GM18867 (cell line): ENCODE results near the gene SLC35A1.
"Not testable (repeated sequence)": the region's sequence is repeated elsewhere in the genome, so short reads cannot be mapped to it uniquely, and the experiment has no call there.

Experiments used
- ATAC-seq: cut with Tn5 transposase; IDR thresholded peaks from one replicate; pipeline ENCODE4 v1.9.1; 2021; ENCODE audit warnings: mild to moderate bottlenecking, moderate library complexity; ENCODE audit not compliant: unreplicated experiment

SLC35A1 gene, protein sequence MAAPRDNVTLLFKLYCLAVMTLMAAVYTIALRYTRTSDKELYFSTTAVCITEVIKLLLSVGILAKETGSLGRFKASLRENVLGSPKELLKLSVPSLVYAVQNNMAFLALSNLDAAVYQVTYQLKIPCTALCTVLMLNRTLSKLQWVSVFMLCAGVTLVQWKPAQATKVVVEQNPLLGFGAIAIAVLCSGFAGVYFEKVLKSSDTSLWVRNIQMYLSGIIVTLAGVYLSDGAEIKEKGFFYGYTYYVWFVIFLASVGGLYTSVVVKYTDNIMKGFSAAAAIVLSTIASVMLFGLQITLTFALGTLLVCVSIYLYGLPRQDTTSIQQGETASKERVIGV

DNA sequence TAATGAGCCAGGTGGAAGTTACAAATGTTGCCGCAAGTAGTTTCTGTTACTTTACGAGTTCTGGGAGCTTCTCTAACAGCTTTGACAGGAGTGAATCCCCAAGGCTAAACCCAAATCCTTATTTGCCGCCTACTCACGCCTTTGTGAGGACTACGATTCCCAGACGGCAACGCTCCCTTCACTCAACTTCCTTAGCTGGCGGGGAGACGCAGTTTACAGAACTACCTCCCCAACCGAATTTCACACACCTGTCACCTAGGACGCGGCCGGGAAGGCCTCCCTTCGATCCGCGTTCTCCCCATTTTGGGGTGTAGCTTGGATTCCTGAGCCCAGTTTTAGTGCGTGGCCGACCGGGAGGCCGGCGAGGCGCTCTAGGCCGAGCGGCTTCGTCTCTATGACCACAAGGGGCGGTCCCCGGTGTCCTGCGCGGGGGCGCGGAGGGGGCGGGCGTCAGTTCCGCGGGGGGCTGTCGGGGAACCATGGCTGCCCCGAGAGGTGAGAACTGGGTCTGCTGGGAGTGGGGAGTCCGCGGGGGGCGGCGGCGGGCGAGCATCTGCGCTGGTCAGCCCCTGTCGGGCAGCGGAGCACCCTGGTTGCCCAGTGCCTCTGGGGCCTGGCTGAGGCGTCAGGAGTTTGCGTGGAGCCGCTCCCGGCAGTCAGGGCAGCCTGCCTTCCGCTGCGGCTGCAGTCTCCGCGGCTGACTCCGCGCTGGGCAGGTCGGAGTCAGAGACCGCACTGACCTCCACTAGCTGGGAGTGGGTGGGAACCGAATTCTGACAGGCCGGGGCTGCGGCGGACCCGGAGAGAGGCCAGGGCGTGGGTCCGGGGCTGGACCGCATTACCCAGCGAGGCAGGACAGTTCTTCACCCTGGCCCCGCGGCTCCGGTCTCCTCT is at the start of gene SLC35A1:
TSS of gene SLC35A1 (plus strand) at position 450 of the 894 bp plus-strand sequence. CDS start at position 480, 30 bp downstream.
- ATAC-seq, result peak; percentile 96

DNA sequence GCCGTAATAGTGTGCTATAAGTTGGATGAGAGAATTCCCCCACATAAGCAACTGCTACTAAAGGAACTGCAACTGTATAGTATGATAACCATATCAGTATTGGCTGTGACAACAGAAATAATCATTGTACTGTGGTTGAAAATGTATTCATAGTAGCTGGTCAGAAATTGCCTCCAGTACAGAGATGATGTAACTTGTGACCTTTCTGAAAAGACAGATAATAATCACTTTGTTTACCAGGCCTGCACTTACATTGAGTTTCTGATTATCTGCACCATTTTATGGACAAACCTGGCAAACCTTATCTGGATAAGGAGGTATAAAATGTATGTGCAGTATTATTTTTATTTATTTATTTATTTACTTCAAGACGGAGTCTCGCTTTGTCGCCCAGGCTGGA is 46.0 kb upstream of the SLC35A1 start:
- no peak for ATAC-seq

DNA sequence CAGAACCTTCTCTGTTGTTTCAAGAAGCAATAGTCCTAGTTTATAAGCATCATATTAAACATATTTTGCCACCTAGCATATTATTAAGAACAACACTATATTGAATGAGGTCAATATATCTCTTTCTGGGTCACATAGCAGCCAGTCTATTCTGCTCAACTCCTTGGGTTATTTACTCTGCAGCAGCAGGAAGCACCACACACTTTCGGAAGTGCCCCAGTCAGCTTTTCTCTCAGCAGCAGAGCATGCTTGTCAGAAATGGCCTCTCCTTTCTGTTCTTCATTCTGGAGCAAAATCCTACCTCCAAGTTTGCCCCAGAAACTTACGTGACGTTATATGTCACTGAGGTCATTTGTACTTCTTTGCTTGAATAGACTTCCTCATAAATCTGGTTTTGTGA is 42.3 kb upstream of the SLC35A1 start:
- no peak for ATAC-seq

DNA sequence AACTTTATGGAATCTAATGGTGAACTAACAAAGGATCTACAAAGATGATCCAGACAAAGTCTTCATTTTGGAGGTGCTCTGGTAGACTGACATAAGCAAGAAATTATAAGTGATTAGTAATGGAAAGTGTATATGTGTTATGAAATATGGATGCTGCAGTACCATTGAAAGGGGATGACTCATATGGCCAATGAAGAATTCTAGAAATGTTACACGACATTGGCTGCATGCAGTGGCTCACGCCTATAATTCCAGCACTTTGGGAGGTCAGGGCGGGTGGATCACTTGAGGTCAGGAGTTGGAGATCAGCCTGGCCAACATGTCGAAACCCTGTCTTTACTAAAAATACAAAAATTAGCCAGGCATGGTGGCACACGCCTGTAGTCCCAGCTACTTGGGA is 41.5 kb upstream of the SLC35A1 start:
- no peak for ATAC-seq

DNA sequence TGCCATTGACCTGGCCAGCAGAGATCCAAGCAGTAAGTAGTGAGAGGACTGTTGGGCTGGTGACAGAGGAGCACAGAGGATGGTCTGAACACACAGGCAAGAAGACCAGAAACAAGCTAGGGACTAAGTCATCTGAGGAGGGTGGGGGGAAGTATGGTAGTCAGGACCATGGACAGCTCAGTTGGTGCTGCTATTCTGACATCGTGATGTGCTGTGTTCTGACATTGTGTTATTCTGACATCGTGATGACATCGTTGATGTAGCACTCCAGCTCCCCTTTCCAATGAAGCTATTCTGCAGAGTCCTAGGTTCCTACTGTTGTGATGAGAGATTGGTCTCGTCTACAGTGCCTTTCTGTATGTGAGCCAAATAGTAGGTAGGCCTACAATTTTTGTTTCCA is 36.3 kb upstream of the SLC35A1 start:
- ATAC-seq, result peak; percentile 73

DNA sequence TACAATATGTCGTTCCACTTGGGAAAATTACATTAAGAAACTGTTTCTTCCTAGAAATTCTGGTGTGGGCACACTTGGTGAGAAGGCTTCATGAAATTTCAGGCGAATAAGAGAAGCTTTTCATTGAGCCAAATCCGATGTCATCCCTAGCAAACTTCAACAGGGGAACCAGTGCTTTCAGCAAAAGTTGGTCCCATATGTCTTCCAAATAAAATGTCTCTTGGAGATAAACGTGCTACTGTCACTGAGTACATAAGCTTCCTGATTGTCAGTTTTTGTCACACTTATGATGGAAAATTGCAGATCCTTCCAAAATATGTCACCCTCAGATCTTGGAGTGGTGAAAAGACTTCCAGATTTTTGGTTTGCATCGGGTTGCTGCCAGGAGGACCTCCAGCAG is 31.1 kb upstream of the SLC35A1 start:
- ATAC-seq, result no peak

DNA sequence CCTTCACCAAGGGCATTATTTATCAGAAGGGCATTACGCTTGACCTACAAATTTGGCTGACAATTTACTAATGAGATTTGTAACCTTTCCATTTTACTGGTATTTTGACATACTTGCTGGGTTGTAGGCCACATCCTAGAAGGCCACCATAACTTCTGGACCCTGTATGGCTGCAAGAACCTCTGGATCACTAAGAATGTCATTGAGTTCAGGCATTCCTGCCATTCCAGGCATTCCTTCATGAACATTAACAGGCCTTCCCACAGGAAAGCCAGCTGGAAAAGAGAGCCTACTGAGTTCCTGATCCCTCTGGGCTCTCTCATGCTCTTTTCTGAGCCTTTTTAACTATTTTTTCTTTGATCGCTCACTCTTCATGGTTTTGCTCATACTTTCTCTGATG is 28.4 kb upstream of the SLC35A1 start:
- ATAC-seq, result no peak

DNA sequence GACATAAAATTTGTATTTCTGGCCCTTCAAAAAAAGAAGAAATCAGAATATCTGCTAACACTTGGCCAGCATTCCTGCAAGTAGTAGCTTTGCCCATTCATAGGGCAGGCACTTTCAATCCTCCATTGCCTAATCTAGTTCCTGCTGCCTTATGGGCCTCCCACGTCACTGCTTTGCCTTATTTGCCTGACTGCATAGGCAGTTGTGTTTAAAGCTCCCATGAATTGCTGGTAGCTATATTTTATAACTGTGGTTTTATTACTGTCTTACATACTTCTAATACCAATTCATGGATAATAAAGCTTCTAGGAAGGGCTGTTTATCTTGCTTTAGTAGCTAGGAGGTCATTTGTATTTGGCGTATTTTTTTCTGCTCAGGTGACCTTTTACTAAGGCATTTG is 7.7 kb upstream of the SLC35A1 start:
- ATAC-seq, result no peak

DNA sequence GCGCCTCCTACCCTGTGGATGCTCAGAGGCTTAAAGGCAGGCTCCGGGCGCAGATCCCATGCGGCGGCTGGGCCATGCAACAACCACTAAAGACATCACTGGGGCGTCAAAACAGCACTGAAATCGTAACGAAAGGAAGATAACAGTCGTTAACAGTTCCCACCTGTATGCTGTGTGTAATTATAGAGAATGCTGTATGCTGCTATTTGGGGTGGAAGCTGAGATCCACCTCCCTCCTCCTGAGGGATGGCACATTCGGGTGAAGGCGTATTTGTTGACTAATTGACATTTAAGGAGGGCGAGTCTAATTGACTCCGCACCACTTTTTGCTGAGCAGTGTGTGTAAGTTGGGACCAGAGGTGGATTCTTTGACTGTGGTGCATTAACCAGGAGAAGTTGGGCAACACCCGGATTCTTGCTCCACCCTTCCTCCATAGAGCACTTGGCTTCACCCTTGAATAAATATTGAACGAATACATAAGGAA is 687 bp downstream of the SLC35A1 start:
- peak; percentile 72 for ATAC-seq

DNA sequence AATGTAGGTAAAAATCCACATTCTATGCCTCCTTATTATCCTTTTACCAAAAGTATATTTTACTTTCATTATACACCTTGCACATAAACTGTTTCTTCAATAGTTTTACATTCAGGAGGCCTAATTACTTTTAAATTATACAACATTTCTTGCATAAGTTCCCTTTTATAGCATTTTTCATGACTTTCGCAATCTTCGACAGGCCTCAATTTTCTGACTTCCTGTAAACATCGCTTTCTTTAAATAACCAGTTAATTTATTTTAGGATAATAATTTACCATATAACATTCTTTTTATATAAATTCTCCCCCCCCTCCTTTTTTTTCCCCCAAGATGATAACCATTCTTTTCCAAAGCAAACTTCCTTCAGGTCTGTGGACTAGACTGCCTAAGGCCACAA is 9.2 kb downstream of the SLC35A1 start:
- no peak for ATAC-seq

DNA sequence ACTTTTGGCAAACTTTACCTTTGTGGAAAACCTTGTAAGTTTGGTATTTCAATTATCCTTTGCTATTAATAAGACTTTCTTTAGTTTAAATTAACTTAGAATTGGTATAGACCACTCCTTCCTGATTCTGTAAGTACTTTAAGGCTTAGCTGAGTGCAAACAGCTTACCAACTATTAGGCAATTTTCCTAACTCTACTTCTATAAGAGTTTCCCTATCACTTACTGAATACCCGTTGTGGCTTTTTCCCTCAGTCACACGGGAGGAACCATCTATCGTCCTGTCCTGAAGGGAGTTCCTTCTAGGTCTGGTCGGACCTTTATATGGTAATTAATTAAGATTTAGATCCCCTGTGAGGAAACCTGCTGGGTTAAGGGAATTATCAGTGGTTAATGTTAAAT is 9.6 kb downstream of the SLC35A1 start:
- ATAC-seq, result no peak

DNA sequence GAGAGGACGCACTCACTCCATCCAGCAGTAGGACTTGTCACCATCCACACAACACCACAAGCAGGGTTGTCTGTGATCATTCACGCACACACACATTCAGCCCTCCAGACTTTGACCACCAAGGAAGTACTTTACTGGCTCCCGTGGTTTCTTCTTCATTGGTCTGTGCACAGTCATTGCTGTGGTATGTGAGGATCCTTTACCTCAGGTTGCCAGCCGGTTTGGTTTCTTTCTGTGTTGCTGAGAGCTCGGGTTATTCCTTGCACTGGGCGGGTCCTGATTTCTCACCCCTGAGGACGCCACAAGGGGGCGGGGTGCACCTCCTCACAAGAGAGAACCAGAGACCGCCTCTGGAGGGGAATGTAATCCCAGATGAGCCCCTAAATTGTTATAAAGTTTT is 11.2 kb downstream of the SLC35A1 start:
- no peak for ATAC-seq

DNA sequence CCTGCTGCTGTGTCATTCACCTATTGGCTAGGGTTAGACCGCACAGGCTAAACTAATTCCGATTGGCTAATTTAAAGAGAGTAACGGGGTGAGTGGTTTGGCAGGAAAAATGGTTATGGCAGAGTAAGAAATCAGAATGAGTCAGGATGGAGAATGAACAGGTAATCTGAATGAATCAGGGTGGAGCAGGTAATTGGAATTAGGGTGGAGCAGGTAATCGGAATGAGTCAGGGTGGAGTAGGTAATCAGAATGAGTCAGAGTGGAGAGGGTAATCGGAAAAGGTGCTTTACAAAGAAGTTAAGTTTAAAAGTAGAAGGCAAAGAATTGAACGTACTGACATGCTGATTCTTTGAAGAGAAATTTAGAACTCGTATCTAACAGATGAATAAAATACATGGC is 11.7 kb downstream of the SLC35A1 start:
- no peak for ATAC-seq

DNA sequence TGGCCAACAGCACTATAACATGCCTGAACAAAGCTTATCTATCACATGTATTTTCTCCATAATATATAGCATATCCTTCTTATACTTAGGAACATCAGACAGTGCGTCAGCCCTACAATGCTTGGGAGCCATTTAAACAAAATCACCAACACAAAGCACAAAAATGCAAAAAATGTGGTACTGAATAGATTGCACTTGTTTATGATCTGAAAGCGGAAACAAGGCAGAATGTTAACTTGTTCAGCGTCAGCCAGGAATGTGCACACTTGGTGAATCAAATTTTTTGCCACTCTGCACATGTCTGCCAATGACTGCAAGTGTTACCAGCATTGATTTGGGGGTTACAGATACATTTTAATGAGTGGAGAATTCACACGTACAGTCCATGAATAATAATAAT is 14.8 kb downstream of the SLC35A1 start:
- ATAC-seq, result no peak

DNA sequence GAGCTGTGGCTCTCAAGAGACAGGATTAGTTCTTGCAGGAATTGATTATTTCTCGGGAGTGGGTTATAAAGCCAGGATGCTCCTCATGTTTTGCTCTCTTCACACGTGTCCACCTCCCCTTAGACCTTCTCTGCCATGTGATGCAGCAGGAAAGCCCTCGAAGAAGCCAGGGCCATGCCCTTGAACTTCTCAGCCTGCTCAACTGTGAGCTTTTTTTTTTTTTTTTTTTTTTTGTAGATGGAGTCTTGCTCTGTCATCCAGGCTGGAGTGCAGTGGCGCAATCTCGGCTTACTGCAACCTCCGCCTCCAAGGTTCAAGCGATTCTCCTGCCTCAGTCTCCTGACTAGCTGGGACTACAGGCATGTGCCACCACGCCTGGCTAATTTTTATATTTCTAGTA is 16.6 kb downstream of the SLC35A1 start:
- not testable (repeated sequence) for ATAC-seq

DNA sequence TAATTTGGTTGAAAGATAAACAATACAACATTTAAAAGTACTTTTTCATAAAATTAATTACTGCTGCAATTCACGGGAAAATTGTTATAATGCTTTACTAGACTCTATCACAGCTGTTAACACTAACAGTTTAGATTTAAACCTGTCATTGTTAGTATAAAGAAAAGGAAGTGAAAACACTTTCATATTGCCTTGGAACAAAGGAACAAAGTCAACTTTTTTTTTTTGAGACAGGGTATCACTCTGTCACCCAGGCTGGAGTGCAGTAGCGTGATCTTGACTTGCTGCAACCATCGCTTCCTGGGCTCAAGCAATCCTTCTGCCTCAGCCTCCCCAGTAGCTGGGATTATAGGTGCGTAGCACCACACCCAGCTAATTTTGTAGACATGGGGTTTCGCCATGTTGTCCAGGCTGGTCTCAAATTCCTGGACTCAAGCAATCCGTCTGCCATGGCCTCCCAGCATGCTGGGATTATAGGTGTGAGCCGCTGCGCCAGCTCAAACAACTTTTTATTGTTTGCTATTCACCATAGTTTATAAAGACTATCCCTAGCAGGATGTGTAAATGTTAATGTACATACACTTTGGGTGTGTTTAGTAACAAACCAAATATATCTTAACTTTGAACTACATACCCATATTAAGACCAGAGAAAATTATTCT is 22.1 kb downstream of the SLC35A1 start:
- ATAC-seq, result peak; percentile 81

DNA sequence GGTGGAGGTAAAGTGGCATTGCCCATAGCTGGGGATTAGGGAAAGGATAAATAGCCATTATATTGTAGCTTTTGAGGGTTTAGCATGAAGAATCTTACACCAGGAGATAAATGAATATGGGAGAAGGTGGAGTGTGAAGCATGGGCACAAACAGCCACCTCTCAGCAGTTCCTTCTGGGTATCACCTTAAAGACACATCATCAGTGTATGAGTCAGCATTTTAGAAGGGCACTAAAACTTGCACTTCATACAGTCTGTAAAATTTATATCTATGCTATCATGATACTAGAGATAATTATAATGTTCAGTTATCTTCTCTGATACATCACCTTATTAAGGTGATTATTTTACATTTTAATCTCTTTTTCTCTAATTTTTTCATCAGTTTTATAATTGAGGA is 25.3 kb downstream of the SLC35A1 start:
- no peak for ATAC-seq

DNA sequence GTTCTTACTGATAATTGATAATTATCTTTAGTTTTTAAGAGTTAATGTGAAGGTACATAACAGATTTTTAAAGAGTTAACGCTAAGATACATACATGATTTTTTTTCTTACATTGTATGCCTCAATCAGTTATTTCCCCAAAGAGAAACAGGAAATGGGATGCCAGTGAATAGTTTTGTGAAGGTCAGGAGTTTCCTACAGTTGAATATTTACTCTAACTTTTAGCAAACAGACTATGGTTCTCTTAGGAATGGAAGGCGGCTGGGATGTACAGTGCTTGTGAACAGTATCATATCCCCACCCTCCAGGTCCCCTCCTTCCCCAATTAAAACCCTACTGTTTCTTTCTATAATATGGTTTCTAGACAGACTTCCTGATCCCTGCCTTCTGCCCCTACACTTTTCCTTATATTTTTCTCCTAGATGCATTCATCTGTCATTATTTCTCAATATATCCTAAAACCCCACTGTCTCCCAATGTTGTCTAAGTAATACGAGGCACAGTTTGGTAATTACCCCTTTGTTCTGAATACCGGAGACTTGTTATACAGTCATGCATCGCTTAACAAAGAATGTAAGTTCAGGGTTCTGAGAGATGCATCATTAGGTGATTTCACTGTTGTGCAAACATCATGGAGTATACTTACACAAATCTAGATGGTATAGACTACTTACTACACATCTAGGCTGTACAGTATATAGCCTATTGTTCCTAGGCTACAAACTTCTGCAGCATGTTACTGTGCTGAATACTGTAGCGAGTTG is 29.2 kb downstream of the SLC35A1 start:
- ATAC-seq, result no peak

DNA sequence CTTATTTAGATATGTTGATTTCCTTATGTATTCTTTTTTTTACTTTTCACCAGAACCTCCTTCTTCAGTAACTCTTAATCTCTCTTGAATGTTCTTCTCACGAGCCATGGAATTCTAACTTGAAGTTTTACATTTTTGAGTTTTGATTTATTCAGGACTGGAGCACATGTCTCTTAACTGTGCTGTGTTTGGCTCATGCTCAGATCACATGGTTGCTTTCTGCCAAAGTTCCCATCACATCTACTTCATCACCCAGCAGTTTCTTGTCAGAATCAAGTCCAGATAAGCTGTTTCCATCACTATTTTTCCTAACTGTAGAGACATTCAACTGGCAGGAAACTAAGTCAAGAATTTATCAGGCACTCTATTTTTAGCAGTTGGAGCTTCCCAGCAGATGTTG is 31.7 kb downstream of the SLC35A1 start:
- ATAC-seq, result no peak

DNA sequence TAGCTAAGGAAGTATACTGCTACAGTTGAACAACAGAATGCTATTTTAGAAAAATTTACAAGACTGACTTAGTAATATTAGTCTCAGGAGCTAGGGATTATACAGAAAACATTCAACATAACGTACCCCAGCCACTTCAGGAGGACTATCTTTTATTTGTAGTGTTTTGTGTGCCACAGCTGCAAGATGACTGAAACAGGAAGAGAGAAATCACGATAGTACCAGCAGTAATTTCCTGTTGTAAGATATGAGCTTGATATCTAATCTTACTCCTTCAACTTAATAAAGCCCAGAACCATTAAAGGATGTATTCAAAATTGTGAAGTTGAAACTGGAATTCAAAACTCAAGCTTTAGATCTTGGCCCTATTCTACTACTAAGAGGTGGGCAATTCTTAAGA is 42.1 kb downstream of the SLC35A1 start:
- ATAC-seq, result no peak

DNA sequence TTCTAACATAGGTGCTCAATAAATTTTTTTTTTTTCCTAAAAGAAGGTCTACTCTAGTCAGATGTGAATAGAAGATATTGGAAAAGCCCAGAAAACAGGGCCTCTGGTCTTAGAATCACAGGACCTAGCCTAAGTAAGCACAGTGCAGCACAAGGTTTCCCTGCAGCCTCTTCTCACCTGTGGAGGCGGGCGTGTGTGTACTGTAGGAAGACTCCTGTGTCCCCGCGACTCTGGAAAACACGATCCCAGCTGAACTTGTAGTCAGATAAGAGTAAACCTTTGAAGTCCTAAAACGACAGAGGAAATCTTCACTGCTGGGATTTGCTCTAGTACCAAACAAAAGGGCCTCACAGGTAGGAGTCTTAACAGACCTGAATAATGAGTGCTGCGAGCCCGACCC is 45.7 kb downstream of the SLC35A1 start:
- no peak for ATAC-seq
